ENCODE data around the gene MATN3.
A peak's percentile ranks its signal among the peaks of the same experiment; 100 is the strongest.

The MATN3 gene

GRCh38 chr2:20052229-20052851 lies 39.9 kb upstream of the MATN3 start:
- peak overlapping the region; percentile 84 for H3K9ac ChIP-seq (ENCODE audit: low read length)
- peaks cover 18% of the 10 kb centered on the region for H3K4me1 ChIP-seq (ENCODE audit: low read length)
- peaks cover 21% of the 10 kb centered on the region for H4K20me1 ChIP-seq (ENCODE audit: insufficient read depth, low read length)
- H3K9me3 ChIP-seq (ENCODE audit: insufficient read depth, low read length) = no peaks in the 10 kb centered on the region
- peak overlapping the region; percentile 79 for H3K4me2 ChIP-seq (ENCODE audit: low read length)
- peaks cover 9% of the 10 kb centered on the region for H3K27me3 ChIP-seq (ENCODE audit: low read depth, low read length)
- H3K79me2 ChIP-seq (ENCODE audit: low read length) = peaks cover 40% of the 10 kb centered on the region
- H3K4me3 ChIP-seq (ENCODE audit: low read length) = peak overlapping the region; percentile 95
- TF ChIP-seq EZH2phosphoT487 (IDR thresholded peaks at IDR 0.05; ENCODE audit: low read depth) = no peak
- TF ChIP-seq, protein P1, sequence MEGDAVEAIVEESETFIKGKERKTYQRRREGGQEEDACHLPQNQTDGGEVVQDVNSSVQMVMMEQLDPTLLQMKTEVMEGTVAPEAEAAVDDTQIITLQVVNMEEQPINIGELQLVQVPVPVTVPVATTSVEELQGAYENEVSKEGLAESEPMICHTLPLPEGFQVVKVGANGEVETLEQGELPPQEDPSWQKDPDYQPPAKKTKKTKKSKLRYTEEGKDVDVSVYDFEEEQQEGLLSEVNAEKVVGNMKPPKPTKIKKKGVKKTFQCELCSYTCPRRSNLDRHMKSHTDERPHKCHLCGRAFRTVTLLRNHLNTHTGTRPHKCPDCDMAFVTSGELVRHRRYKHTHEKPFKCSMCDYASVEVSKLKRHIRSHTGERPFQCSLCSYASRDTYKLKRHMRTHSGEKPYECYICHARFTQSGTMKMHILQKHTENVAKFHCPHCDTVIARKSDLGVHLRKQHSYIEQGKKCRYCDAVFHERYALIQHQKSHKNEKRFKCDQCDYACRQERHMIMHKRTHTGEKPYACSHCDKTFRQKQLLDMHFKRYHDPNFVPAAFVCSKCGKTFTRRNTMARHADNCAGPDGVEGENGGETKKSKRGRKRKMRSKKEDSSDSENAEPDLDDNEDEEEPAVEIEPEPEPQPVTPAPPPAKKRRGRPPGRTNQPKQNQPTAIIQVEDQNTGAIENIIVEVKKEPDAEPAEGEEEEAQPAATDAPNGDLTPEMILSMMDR (IDR thresholded peaks at IDR 0.05; ENCODE audit: low read depth, low read length) = no peak
- H3K27ac ChIP-seq (ENCODE audit: low read length) = peak overlapping the region; percentile 75
- peak overlapping the region; percentile 95 for H2AFZ ChIP-seq (ENCODE audit: low read depth, low read length)
- no peaks in the 10 kb centered on the region for H3K36me3 ChIP-seq (replicated peaks; ENCODE audit: low read depth, low read length)

GRCh38 chr2:20051532-20052228 lies 39.2 kb upstream of the MATN3 start, which contains the start of gene LAPTM4A:
TSS of gene LAPTM4A (minus strand) at chr2:20051628. CDS start at chr2:20051520, 108 bp downstream.
- peaks cover 21% of the 10 kb centered on the region for H4K20me1 ChIP-seq (ENCODE audit: insufficient read depth, low read length)
- H3K4me2 ChIP-seq (ENCODE audit: low read length) = peak within 1 kb of the TSS; percentile 94
- H3K36me3 ChIP-seq (replicated peaks; ENCODE audit: low read depth, low read length) = no peaks in the 10 kb centered on the region
- peak within 1 kb of the TSS; percentile 95 for H2AFZ ChIP-seq (ENCODE audit: low read depth, low read length)
- H3K4me1 ChIP-seq (ENCODE audit: low read length) = peaks cover 18% of the 10 kb centered on the region
- H3K9ac ChIP-seq (ENCODE audit: low read length) = peak within 1 kb of the TSS; percentile 84
- peak within 1 kb of the TSS; percentile 95 for H3K4me3 ChIP-seq (ENCODE audit: low read length)
- peak within 1 kb of the TSS; percentile 75 for H3K27ac ChIP-seq (ENCODE audit: low read length)
- TF ChIP-seq, protein P1 (IDR thresholded peaks at IDR 0.05; ENCODE audit: low read depth, low read length) = no peak
- no peak for TF ChIP-seq EZH2phosphoT487 (IDR thresholded peaks at IDR 0.05; ENCODE audit: low read depth)
- H3K9me3 ChIP-seq (ENCODE audit: insufficient read depth, low read length) = no peaks in the 10 kb centered on the region
- peaks cover 45% of the 10 kb centered on the region for H3K79me2 ChIP-seq (ENCODE audit: low read length)
- H3K27me3 ChIP-seq (ENCODE audit: low read depth, low read length) = peaks cover 6% of the 10 kb centered on the region

- Histone ChIP-seq H4K20me1 (ENCODE audit: insufficient read depth, low read length) (peaks cover 26% of the 10 kb centered on the region), H3K27ac (ENCODE audit: low read length) (peak overlapping the region; percentile 64), H3K4me1 (ENCODE audit: low read length) (peaks cover 18% of the 10 kb centered on the region), H3K36me3 (replicated peaks; ENCODE audit: low read depth, low read length) (no peaks in the 10 kb centered on the region), H3K79me2 (ENCODE audit: low read length) (peaks cover 51% of the 10 kb centered on the region), H3K27me3 (ENCODE audit: low read depth, low read length) (no peaks in the 10 kb centered on the region), H2AFZ (ENCODE audit: low read depth, low read length) (peak overlapping the region; percentile 55; the same call in 1 of the 2 replicates), H3K9me3 (ENCODE audit: insufficient read depth, low read length) (no peaks in the 10 kb centered on the region), H3K9ac (ENCODE audit: low read length) (peak overlapping the region; percentile 84), H3K4me2 (ENCODE audit: low read length) (peak overlapping the region; percentile 94), H3K4me3 (ENCODE audit: low read length) (peak overlapping the region; percentile 95)
- no peak for TF ChIP-seq EZH2phosphoT487 (IDR thresholded peaks at IDR 0.05; ENCODE audit: low read depth)
- TF ChIP-seq, protein P1 (IDR thresholded peaks at IDR 0.05; ENCODE audit: low read depth, low read length) = peak; percentile 38; the same call in 1 of the 2 replicates
Measured at GRCh38 chr2:20050646-20051531, 38.4 kb upstream of the MATN3 start.

Data from OCI-LY3 (cell line).